Transverse colon (tissue), 4 donors: ENCODE results near the gene CFAP46.

Source experiments
- EP300 ChIP-seq: sonication (generic); formaldehyde crosslinking; IDR thresholded peaks from one replicate; pipeline ENCODE4 v1.6.1; 2017; ENCODE audit warnings: antibody characterized with exemption, low read depth
- POLR2A ChIP-seq: fragments of 450-650 bp; IDR thresholded peaks from one replicate; pipeline ENCODE4 v1.6.1; 2016; ENCODE audit warnings: antibody characterized with exemption, mild to moderate bottlenecking, moderate library complexity
- POLR2AphosphoS5 ChIP-seq, 3 donors: sonication (generic); formaldehyde crosslinking; IDR thresholded peaks; one replicate each; pipeline ENCODE4 v1.6.1; 2016; ENCODE audit warnings: antibody characterized with exemption in 3 of 3
- TF ChIP-seq, protein P1 (sequence below), 5 experiments: fragments of 200-600 bp in 3 of 5; fragments of 450-650 bp in 2 of 5; sonication (generic) in 3 of 5; IDR thresholded peaks; 1 replicate in 2 of 5; 2 replicates in 3 of 5; pipeline ENCODE4 v1.5.1; 2016 to 2017; ENCODE audit warnings: antibody characterized with exemption in 5 of 5, inconsistent platforms in 3 of 5, mild to moderate bottlenecking in 2 of 5, moderate library complexity in 1 of 5

DNA sequence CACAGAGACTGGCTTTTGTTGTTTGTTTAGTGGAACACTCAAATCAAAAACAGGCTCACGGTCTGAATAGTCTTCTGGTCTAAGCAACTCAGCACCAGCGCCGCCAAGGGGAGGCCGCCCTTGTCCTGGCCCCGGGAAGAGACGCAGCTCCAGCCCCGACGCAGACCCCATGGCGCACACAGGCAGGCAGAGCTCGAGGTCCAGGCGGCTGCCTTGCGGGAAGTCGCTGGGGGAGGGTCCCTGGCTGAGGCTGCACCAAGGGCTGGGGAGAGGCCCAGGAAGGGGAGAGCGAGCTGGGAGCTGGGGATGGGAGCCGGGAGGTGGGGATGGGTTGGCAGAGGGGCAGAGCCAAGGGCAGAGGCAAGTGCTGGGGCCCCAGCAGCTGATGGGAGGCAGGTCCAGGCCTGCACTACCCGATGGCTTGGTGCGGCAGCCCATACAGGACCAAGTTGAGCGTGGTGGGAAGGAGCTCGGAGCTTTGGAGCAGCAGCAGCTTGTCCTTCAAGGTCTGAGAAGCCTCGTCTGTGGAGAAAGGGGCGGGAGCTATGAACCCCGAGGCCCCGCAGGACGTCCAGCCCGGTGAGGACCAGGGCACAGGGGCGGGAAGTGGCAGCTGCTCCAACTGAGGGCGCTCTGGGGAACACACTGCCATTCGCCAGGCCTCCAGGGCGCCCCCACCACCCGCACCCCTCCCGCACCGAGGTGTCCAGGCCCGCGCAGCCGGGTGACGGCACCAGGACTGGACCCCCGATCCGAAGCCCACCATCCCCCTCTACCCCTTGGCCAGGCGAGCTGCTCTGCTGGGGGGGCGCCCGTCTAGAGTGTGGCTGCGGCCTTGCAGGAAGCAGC, 133.8 kb downstream of the CFAP46 start:
- no peak for TF ChIP-seq POLR2A
- TF ChIP-seq, protein P1, sequence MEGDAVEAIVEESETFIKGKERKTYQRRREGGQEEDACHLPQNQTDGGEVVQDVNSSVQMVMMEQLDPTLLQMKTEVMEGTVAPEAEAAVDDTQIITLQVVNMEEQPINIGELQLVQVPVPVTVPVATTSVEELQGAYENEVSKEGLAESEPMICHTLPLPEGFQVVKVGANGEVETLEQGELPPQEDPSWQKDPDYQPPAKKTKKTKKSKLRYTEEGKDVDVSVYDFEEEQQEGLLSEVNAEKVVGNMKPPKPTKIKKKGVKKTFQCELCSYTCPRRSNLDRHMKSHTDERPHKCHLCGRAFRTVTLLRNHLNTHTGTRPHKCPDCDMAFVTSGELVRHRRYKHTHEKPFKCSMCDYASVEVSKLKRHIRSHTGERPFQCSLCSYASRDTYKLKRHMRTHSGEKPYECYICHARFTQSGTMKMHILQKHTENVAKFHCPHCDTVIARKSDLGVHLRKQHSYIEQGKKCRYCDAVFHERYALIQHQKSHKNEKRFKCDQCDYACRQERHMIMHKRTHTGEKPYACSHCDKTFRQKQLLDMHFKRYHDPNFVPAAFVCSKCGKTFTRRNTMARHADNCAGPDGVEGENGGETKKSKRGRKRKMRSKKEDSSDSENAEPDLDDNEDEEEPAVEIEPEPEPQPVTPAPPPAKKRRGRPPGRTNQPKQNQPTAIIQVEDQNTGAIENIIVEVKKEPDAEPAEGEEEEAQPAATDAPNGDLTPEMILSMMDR (IDR thresholded peaks at IDR 0.05) = no peak
- no peak for TF ChIP-seq POLR2AphosphoS5 (IDR thresholded peaks at IDR 0.05)
- no peak for TF ChIP-seq EP300
